SIG-M5 treated with dmso at 0.1 percent for 504 hours (cell line): ENCODE data around the gene DAP.

ENCODE experiments used
- DNase-seq: peaks from one replicate; lab custom pipeline; 2025; ENCODE audit not compliant: unreplicated experiment; lab: John Stamatoyannopoulos, UW

DAP gene

DNA sequence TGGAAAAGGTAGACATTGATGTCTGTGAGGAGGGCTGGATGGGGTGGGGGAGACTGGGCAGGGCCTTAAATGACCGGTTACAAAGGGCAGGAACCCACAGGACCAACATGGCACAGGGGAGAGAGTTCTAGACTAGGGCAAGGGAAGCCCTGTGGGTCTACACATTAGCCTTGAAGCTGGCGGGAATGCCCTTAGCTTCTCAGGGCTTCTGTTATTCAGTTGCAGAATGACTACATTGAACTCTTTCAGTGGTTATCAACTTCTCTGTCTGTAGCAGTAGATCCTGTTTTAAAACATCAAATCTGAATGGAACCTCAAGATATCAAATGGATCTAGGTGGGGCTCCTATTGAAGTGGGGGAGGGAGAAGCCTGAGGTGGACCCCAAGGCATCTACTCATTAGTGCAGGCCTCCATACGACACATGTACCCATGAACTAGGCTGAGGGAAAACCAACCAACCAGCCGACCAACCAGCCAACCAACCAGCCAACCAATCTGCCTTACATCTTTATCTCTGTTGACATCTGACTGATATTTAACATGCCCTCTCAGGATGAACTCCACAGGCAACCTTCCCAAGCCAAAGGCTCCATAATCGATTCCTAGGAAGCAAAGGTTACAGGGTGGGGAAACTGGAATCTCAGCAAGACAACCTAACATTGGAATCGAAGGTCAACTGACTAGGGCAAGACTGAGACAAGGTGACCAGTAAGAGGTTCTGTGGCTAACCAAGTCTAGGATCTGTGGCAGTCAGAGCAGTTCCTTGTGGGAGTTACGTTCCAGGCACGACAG, 48.3 kb downstream of the DAP start:
- no peak for DNase-seq

DNA sequence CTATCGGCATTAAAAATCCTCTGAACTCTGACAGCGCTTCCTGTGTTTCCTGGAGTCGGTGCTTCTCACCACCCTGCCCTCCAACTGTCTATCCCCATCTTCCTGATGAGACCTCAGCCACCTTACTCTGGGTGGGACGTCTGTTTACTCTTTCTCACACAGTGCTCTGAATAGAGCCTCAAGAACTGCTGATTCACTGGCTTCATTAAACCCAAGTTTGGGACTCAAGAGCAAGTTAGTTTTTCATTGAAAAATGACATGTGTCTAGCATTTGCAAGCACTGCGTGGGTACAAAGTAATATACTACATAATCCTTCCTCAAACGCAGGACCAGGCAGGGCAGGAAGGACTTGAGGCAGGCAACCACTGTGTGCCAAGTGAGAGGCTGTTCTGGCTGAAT, 49.5 kb downstream of the DAP start:
- no peak for DNase-seq

GRCh38 chr5:10710513-10711128, 50.4 kb downstream of the DAP start:
- DNase-seq, result no peak

GRCh38 chr5:10709933-10710332, 51.1 kb downstream of the DAP start:
- no peak for DNase-seq

DNA sequence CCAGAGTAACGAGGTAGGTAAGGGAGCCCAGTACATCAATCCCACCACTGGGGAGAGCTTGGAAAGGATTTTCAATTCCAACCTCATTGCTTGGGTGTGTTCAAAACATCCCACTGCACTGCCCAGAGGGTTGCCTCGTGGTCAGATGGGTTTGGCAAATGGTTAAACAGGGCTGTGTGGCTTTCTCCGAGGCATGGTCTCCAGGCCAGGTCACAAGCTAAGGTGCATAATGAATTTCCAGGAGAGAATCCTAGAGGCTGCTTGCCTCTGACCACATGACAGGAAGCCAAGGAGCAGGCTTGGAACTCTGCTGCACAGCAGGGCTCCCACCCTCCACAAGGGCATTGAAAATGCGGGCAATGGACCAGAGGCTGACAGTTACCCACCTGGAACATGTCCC, 51.6 kb downstream of the DAP start:
- DNase-seq, result no peak

DNA sequence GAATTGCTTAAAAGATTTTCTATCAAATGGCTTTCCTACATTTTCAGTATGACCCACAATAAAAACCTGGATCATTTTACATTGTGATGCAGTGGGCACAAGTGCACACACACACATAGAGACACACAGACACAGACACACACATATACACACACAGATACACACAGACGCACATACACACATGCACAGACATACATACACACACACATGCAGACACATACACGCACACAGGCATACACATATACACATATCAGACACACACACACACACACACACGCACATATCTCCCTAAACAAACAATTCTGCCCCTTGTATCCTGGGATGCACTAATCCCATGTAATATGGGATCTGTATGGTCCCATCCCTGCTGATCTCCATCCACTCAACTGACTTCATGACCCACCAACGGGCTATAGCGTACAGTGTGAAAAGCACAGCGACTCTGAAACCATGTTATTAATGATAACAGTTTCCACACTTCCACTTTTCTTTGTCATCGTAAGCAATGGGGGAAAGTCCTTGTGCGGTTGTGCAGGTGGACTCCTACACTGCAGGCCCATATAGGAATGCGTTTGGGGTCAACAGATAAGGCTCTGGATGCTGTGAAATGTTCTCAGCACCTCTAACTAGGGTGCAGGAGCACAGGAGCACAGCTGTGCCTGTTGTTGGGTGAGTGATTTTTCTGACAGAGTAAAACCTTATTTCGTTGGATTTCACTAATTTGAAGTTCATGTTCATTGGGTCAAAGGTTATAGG, 52.7 kb downstream of the DAP start:
- DNase-seq, result no peak

GRCh38 chr5:10707198-10708142, 53.6 kb downstream of the DAP start:
- DNase-seq, result no peak

GRCh38 chr5:10706326-10706725, 54.7 kb downstream of the DAP start:
- DNase-seq, result no peak

GRCh38 chr5:10705747-10706146, 55.3 kb downstream of the DAP start:
- DNase-seq, result no peak

- peak; percentile 51 for DNase-seq
Observed at GRCh38 chr5:10704949-10705621, 55.9 kb downstream of the DAP start.

DNA sequence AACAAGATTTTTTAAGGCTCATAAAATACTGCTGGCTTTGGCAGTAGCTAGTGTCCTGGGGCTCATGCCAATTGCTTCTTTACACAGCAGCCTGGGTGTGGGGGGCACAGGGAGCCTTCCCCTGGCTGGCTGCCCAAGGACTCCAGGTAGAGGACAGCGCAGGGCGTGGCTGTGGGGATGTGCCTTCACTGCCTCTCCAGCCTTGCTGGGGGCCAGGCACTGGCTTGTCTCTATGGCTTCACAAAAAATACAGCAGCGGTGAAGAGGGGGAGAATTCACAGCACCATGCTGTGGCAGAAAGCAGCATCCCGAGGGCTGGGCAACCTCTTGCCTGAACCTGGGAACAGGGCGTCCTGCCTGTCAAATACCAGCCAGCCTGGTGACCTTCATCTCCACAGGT, 57.4 kb downstream of the DAP start:
- DNase-seq, result no peak

DNA sequence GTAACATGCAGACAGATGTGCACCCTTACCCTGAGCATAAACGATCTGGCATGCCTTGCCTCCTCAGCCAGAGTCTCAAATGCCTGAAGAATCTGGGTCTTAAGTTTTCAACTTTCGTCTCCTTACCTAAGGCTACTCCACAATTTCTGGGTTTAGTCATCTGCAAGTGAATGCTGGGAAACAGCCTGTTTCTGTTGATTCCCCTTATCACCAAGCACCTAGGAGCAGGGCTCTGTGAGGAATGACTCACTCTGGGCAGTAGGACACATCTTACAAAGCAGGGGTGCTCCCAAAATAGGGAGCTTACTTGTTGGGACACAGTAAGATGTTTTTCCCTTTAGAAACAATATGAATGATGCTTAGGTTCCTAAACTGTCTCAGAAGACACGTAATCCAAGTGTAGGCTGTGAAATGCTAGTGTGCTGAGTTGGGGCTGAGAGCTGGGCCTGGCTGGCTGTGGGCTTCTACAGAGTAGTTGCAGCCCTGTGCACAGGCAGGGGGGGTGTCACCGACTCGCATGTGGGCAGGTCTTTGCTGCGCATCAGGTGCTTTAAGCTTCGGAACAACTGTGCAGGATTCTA, 58.0 kb downstream of the DAP start:
- no peak for DNase-seq

GRCh38 chr5:10702040-10702629, 58.9 kb downstream of the DAP start:
- DNase-seq, result no peak

GRCh38 chr5:10701567-10702039, 59.4 kb downstream of the DAP start:
- DNase-seq, result peak; percentile 38

GRCh38 chr5:10700516-10700915, 60.5 kb downstream of the DAP start:
- DNase-seq, result no peak

DNA sequence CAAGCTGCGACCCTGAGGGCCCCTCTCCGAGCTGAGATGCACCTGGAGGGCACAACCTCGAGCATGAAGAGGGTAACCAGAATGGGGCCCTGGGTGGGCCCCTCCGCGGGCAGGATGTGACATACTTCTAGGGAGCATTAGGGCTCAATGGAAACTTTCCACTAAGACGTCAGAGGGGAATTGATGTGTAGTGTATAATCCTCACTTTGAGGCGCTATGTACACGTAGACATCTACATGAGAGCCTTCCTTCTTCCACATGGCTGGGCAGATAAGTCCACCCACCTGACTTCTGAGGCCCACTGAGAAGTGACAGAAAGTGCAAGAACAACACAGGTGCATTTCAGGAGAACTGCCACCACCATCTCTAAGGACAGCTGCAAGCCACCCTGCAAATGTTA, 61.0 kb downstream of the DAP start:
- DNase-seq, result no peak

DNA sequence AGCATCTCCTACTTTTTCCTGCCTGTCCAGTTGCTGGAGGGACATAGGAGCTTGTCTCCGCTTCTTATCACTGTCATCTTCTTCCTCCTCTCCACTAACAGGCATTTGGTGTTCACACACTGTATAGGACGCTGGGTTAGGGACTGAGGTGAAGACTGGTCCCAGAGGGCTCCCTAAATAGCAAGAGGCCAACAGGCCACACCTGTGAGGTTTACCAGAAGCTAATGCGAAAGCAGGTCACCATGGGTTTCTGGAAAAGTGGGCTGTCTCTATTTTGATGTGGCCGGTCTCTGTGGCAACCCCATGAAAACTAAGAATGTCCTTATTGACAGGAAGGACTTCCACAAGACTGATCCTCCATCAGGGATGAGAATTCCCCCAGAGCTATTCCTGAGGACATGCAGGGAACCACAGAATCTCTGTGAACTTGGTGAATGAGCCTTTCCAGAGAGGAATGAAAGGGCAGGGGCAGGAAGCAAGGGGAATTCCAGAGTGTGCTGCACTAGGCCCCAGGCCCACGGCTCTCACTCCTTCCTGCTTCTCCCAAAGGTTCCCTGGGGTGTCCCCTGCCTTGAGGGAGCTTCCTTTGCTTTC, 61.7 kb downstream of the DAP start:
- no peak for DNase-seq

- no peak for DNase-seq
Observed at GRCh38 chr5:10695759-10696543, 65.1 kb downstream of the DAP start.
